GM12875 (cell line): Measurements from ENCODE around the gene ATP6V1A.

Experiments used
- H3K4me3 ChIP-seq: one replicate; pipeline ENCODE4 v1.5.1; 2011; ENCODE audit warnings: low read depth, low read length, control low read depth
- CTCF ChIP-seq: IDR thresholded peaks from 2 replicates; pipeline ENCODE4 v1.5.1; 2011; ENCODE audit warnings: low read depth, mild to moderate bottlenecking, control low read depth, inconsistent platforms, low read length, moderate library complexity, borderline replicate concordance; ENCODE audit not compliant: insufficient read depth

The ATP6V1A gene

GRCh38 chr3:113745756-113746547 is 883 bp upstream of the ATP6V1A start, which contains the start of gene NAA50:
TSS of gene NAA50 (minus strand) at chr3:113746249. CDS start at chr3:113745949, 300 bp downstream.
- peak within 1 kb of the TSS; percentile 96 for H3K4me3 ChIP-seq
- TF ChIP-seq CTCF = peak; percentile 67

- peak overlapping the region; percentile 86 for H3K4me3 ChIP-seq
- TF ChIP-seq CTCF = no peak
These were observed 630 bp downstream of the ATP6V1A start for GRCh38 chr3:113747283-113748046.

- TF ChIP-seq CTCF = no peak
- H3K4me3 ChIP-seq = no peak overlapping the region
These were observed 4.3 kb downstream of the ATP6V1A start for GRCh38 chr3:113751141-113751540.

GRCh38 chr3:113753376-113753985 is 6.6 kb downstream of the ATP6V1A start:
- TF ChIP-seq CTCF = no peak
- no peak overlapping the region for H3K4me3 ChIP-seq

- TF ChIP-seq CTCF = no peak
- no peak overlapping the region for H3K4me3 ChIP-seq
These were observed 7.8 kb downstream of the ATP6V1A start for GRCh38 chr3:113754494-113755159.

- H3K4me3 ChIP-seq = no peak overlapping the region
- no peak for TF ChIP-seq CTCF
These were observed 11.7 kb downstream of the ATP6V1A start for GRCh38 chr3:113758389-113759024.
